ENCODE measurements around the gene KCNQ1.

Gene KCNQ1

GRCh38 chr11:2660357-2660939 is 215.6 kb downstream of the KCNQ1 start:
- no peak for DNase-seq

GRCh38 chr11:2661173-2662023 is 216.6 kb downstream of the KCNQ1 start:
- no peak for DNase-seq

GRCh38 chr11:2662024-2662312 is 217.2 kb downstream of the KCNQ1 start:
- DNase-seq = no peak

- no peak for DNase-seq
These were observed 217.9 kb downstream of the KCNQ1 start for GRCh38 chr11:2662430-2663299.

GRCh38 chr11:2663506-2663905 is 218.7 kb downstream of the KCNQ1 start:
- no peak for DNase-seq

GRCh38 chr11:2663915-2664314 is 219.1 kb downstream of the KCNQ1 start:
- DNase-seq = no peak

GRCh38 chr11:2664376-2664775 is 219.6 kb downstream of the KCNQ1 start:
- DNase-seq = no peak

- DNase-seq = no peak
These were observed 220.2 kb downstream of the KCNQ1 start for GRCh38 chr11:2664791-2665525.

- DNase-seq = no peak
These were observed 221.0 kb downstream of the KCNQ1 start for GRCh38 chr11:2665526-2666400.

GRCh38 chr11:2666401-2666741 is 221.6 kb downstream of the KCNQ1 start:
- DNase-seq = no peak

GRCh38 chr11:2666828-2667570 is 222.2 kb downstream of the KCNQ1 start:
- DNase-seq = no peak

- no peak for DNase-seq
These were observed 223.1 kb downstream of the KCNQ1 start for GRCh38 chr11:2667940-2668339.

- DNase-seq = no peak
These were observed 224.1 kb downstream of the KCNQ1 start for GRCh38 chr11:2668876-2669275.

GRCh38 chr11:2669634-2670469 is 225.0 kb downstream of the KCNQ1 start:
- no peak for DNase-seq

- no peak for DNase-seq
These were observed 225.8 kb downstream of the KCNQ1 start for GRCh38 chr11:2670541-2671100.

GRCh38 chr11:2671748-2672147 is 226.9 kb downstream of the KCNQ1 start:
- no peak for DNase-seq

GRCh38 chr11:2672553-2673249 is 227.9 kb downstream of the KCNQ1 start:
- DNase-seq = no peak

GRCh38 chr11:2673250-2673610 is 228.4 kb downstream of the KCNQ1 start:
- DNase-seq = no peak

- DNase-seq = no peak
These were observed 229.2 kb downstream of the KCNQ1 start for GRCh38 chr11:2673871-2674471.

Data from NCI-H1092 treated with DMSO at 0.1 percent for 48 hours (cell line).